Measurements from ENCODE around the gene AURKA.

- TF ChIP-seq, protein P1, sequence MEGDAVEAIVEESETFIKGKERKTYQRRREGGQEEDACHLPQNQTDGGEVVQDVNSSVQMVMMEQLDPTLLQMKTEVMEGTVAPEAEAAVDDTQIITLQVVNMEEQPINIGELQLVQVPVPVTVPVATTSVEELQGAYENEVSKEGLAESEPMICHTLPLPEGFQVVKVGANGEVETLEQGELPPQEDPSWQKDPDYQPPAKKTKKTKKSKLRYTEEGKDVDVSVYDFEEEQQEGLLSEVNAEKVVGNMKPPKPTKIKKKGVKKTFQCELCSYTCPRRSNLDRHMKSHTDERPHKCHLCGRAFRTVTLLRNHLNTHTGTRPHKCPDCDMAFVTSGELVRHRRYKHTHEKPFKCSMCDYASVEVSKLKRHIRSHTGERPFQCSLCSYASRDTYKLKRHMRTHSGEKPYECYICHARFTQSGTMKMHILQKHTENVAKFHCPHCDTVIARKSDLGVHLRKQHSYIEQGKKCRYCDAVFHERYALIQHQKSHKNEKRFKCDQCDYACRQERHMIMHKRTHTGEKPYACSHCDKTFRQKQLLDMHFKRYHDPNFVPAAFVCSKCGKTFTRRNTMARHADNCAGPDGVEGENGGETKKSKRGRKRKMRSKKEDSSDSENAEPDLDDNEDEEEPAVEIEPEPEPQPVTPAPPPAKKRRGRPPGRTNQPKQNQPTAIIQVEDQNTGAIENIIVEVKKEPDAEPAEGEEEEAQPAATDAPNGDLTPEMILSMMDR (IDR thresholded peaks at IDR 0.05; ENCODE audit: insufficient read depth, low read depth, low read length), result no peak
- TF ChIP-seq EZH2 (IDR thresholded peaks at IDR 0.05; ENCODE audit: insufficient read depth, low read length), result no peak
Measured at GRCh38 chr20:56411759-56412472, 19.9 kb upstream of the AURKA start, which contains the start of gene CASS4.
